Smooth muscle cell (in vitro differentiated cells): ENCODE results near the gene PEX5L. TPM values are rescaled to one million over a fixed set of nuclear protein-coding genes. Genes with fewer than 3 reads are reported as not detected.

ENCODE experiments used
- DNase-seq: peaks from one replicate; lab custom pipeline; 2025; ENCODE audit not compliant: unreplicated experiment; lab: John Stamatoyannopoulos, UW
- H2AFZ ChIP-seq: fragments of 200-600 bp; sonication (generic); 2 replicates; pipeline ENCODE4 v1.6.0; 2016; ENCODE audit warnings: antibody characterized with exemption, low read depth, mild to moderate bottlenecking
- H3F3A ChIP-seq: fragments of 200-600 bp; sonication (generic); 2 replicates; pipeline ENCODE4 v1.6.0; 2017; ENCODE audit warnings: antibody characterized with exemption, low read depth
- H3K27ac ChIP-seq: fragments of 200-600 bp; sonication (generic); 2 replicates; pipeline ENCODE4 v1.5.1; 2016; ENCODE audit warnings: low read depth, mild to moderate bottlenecking
- H3K27me3 ChIP-seq: fragments of 200-600 bp; sonication (generic); 2 replicates; pipeline ENCODE4 v1.6.1; 2016; ENCODE audit warnings: low read depth, mild to moderate bottlenecking
- H3K36me3 ChIP-seq: fragments of 200-600 bp; sonication (generic); 2 replicates; pipeline ENCODE4 v1.5.1; 2016; ENCODE audit warnings: low read depth
- H3K4me1 ChIP-seq: fragments of 200-600 bp; sonication (generic); 2 replicates; pipeline ENCODE4 v1.5.1; 2016; ENCODE audit warnings: low read depth
- H3K4me2 ChIP-seq: fragments of 200-600 bp; sonication (generic); 2 replicates; pipeline ENCODE4 v1.6.0; 2016; ENCODE audit warnings: mild to moderate bottlenecking
- H3K4me3 ChIP-seq: fragments of 200-600 bp; sonication (generic); 2 replicates; pipeline ENCODE4 v1.5.1; 2016; ENCODE audit warnings: mild to moderate bottlenecking
- H3K79me2 ChIP-seq: fragments of 200-600 bp; sonication (generic); 2 replicates; pipeline ENCODE4 v1.6.0; 2016; ENCODE audit warnings: low read depth, mild to moderate bottlenecking
- H3K9ac ChIP-seq: fragments of 200-600 bp; sonication (generic); 2 replicates; pipeline ENCODE4 v1.6.0; 2016; ENCODE audit warnings: low read depth
- H3K9me3 ChIP-seq: fragments of 200-600 bp; sonication (generic); replicated peaks from 2 replicates; pipeline ENCODE4 v1.5.1; 2016; ENCODE audit warnings: low read depth
- H4K20me1 ChIP-seq: fragments of 200-600 bp; sonication (generic); 2 replicates; pipeline ENCODE4 v1.6.0; 2016; ENCODE audit warnings: low read depth
- CTCF ChIP-seq: fragments of 200-600 bp; sonication (generic); IDR thresholded peaks from 2 replicates; pipeline ENCODE4 v1.5.1; 2017; ENCODE audit warnings: borderline replicate concordance, mild to moderate bottlenecking, antibody characterized with exemption; ENCODE audit not compliant: insufficient read depth, poor library complexity, severe bottlenecking
- WGBS: methylation state at CpG from one replicate; pipeline ENCODE4 v1.1.7; 2016; ENCODE audit warnings: low lambda C conversion rate; 5-methylcytosine and 5-hydroxymethylcytosine counted together
- polyA plus RNA-seq: library from polyadenylated mRNA; unstranded; fragments of >200 nt; fragmentation: Nextera tagmentation; extraction: Ambion mirVana; gene quantifications from 2 replicates; pipeline ENCODE4 v1.2.1, GENCODE V29; 2016
- total RNA-seq: library from RNA; depleted of rRNA; stranded (reverse); fragments of >200 nt; gene quantifications from 2 replicates; pipeline ENCODE4 v1.2.3, GENCODE V29; 2014

PEX5L gene
- total and polyA plus RNA-seq, 2 experiments from 2014 or later = not detected

- Histone ChIP-seq H3K27me3 (no peaks in the 10 kb centered on the region), H4K20me1 (no peaks in the 10 kb centered on the region), H3K27ac (no peak overlapping the region), H3K4me2 (no peak overlapping the region), H3K4me3 (no peak overlapping the region), H3K9me3 (no peaks in the 10 kb centered on the region), H3K9ac (no peak overlapping the region), H2AFZ (no peak overlapping the region), H3K4me1 (no peaks in the 10 kb centered on the region), H3K79me2 (no peaks in the 10 kb centered on the region), H3F3A (no peaks in the 10 kb centered on the region), H3K36me3 (no peaks in the 10 kb centered on the region)
- TF ChIP-seq CTCF = no peak
- no peak for DNase-seq
These were observed 55.1 kb downstream of the PEX5L start for GRCh38 chr3:179981646-179982045.

- no peaks in the 10 kb centered on the region for H3K9me3 ChIP-seq
- no peaks in the 10 kb centered on the region for H3K27me3 ChIP-seq
- H3F3A ChIP-seq = peaks cover 3% of the 10 kb centered on the region
- no peak for DNase-seq
- no peak overlapping the region for H2AFZ ChIP-seq
- 96% methylated on average over 3 of the region's 3 CpGs for WGBS
- no peak overlapping the region for H3K27ac ChIP-seq
- H3K36me3 ChIP-seq = no peaks in the 10 kb centered on the region
- H3K9ac ChIP-seq = no peak overlapping the region
- no peaks in the 10 kb centered on the region for H3K79me2 ChIP-seq
- no peak overlapping the region for H3K4me3 ChIP-seq
- TF ChIP-seq CTCF = no peak
- peaks cover 16% of the 10 kb centered on the region for H3K4me1 ChIP-seq
- no peaks in the 10 kb centered on the region for H4K20me1 ChIP-seq
- H3K4me2 ChIP-seq = no peak overlapping the region
These were observed 59.4 kb downstream of the PEX5L start for GRCh38 chr3:179977356-179977755.

GRCh38 chr3:179973931-179974361, 62.8 kb downstream of the PEX5L start:
- no peaks in the 10 kb centered on the region for H3K27me3 ChIP-seq
- H3F3A ChIP-seq = peaks cover 3% of the 10 kb centered on the region
- H3K9ac ChIP-seq = no peak overlapping the region
- H4K20me1 ChIP-seq = no peaks in the 10 kb centered on the region
- H3K4me2 ChIP-seq = peak overlapping the region; percentile 58
- no peak for TF ChIP-seq CTCF
- no peak for DNase-seq
- WGBS = 22% methylated on average over 4 of the region's 4 CpGs
- H2AFZ ChIP-seq = peak overlapping the region; percentile 34
- H3K27ac ChIP-seq = no peak overlapping the region
- no peaks in the 10 kb centered on the region for H3K36me3 ChIP-seq
- peak overlapping the region; percentile 21 for H3K4me3 ChIP-seq
- no peaks in the 10 kb centered on the region for H3K9me3 ChIP-seq
- H3K79me2 ChIP-seq = no peaks in the 10 kb centered on the region
- H3K4me1 ChIP-seq = peaks cover 16% of the 10 kb centered on the region

- no peak overlapping the region for H3K9ac ChIP-seq
- H3K9me3 ChIP-seq = no peaks in the 10 kb centered on the region
- no peak overlapping the region for H3K4me2 ChIP-seq
- no peak overlapping the region for H3K4me3 ChIP-seq
- no peaks in the 10 kb centered on the region for H3K27me3 ChIP-seq
- H3F3A ChIP-seq = peaks cover 3% of the 10 kb centered on the region
- no peak overlapping the region for H2AFZ ChIP-seq
- TF ChIP-seq CTCF = no peak
- no peaks in the 10 kb centered on the region for H3K79me2 ChIP-seq
- WGBS = 89% methylated on average over 2 of the region's 2 CpGs
- H3K27ac ChIP-seq = no peak overlapping the region
- peaks cover 16% of the 10 kb centered on the region for H3K4me1 ChIP-seq
- H3K36me3 ChIP-seq = no peaks in the 10 kb centered on the region
- no peak for DNase-seq
- H4K20me1 ChIP-seq = no peaks in the 10 kb centered on the region
These were observed 63.8 kb downstream of the PEX5L start for GRCh38 chr3:179972881-179973423.
